Non-pigmented ciliary epithelial cell (primary cell): ENCODE results near the gene XYLT2.

Experiments
- DNase-seq: peaks from one replicate; pipeline ENCODE4 v3.0.0-alpha.2; 2010; ENCODE audit warnings: low read depth

Gene XYLT2

GRCh38 chr17:50348522-50349242 lies 2.8 kb downstream of the XYLT2 start:
- no peak for DNase-seq

GRCh38 chr17:50349243-50349600 lies 3.3 kb downstream of the XYLT2 start:
- DNase-seq = no peak

- DNase-seq = no peak
These were observed 4.8 kb downstream of the XYLT2 start for GRCh38 chr17:50350733-50351132.

- no peak for DNase-seq
These were observed 6.3 kb downstream of the XYLT2 start for GRCh38 chr17:50352072-50352692.

GRCh38 chr17:50352693-50353599 lies 7.0 kb downstream of the XYLT2 start:
- DNase-seq = no peak

- DNase-seq = no peak
These were observed 7.8 kb downstream of the XYLT2 start for GRCh38 chr17:50353600-50354195.

GRCh38 chr17:50354198-50354597 lies 8.3 kb downstream of the XYLT2 start:
- no peak for DNase-seq

- no peak for DNase-seq
These were observed 8.8 kb downstream of the XYLT2 start for GRCh38 chr17:50354776-50355175.

GRCh38 chr17:50355336-50355700 lies 9.4 kb downstream of the XYLT2 start:
- no peak for DNase-seq

- no peak for DNase-seq
These were observed 9.9 kb downstream of the XYLT2 start for GRCh38 chr17:50355701-50356341.

GRCh38 chr17:50356418-50356817 lies 10.5 kb downstream of the XYLT2 start:
- no peak for DNase-seq

GRCh38 chr17:50356892-50357510 lies 11.1 kb downstream of the XYLT2 start:
- DNase-seq = no peak

- no peak for DNase-seq
These were observed 12.3 kb downstream of the XYLT2 start for GRCh38 chr17:50358177-50358576.

- DNase-seq = no peak
These were observed 13.2 kb downstream of the XYLT2 start for GRCh38 chr17:50359005-50359699.

GRCh38 chr17:50359998-50360461 lies 14.1 kb downstream of the XYLT2 start:
- DNase-seq = no peak

- DNase-seq = no peak
These were observed 14.7 kb downstream of the XYLT2 start for GRCh38 chr17:50360486-50361115.

GRCh38 chr17:50361561-50362480 lies 15.9 kb downstream of the XYLT2 start:
- DNase-seq = peak; percentile 41

- DNase-seq = no peak
These were observed 16.7 kb downstream of the XYLT2 start for GRCh38 chr17:50362661-50363060.
